Body of pancreas (tissue), 4 donors: Measurements from ENCODE around the gene FAAH. TPM values are rescaled to one million over a fixed set of nuclear protein-coding genes. Genes with fewer than 3 reads are reported as not detected.

Experiments
- ATAC-seq: fragments of 150-250 bp; one replicate; pipeline ENCODE4 v1.9.1; 2016
- DNase-seq, 4 donors: peaks; one replicate each; pipeline ENCODE4 v3.0.0-alpha.2; 2019
- H3K27ac ChIP-seq, 4 donors: fragments of 200-600 bp; sonication (generic); 1 replicate in 3 of 4; 2 replicates in 1 of 4; pipeline versions ENCODE4 v1.5.1 to v1.6.1; 2016 to 2019; ENCODE audit warnings: mild to moderate bottlenecking in 1 of 4, mixed read lengths in 1 of 4, moderate library complexity in 1 of 4
- H3K27me3 ChIP-seq, 2 donors: fragments of 200-600 bp; sonication (generic); one replicate each; pipeline ENCODE4 v1.6.0; 2016; ENCODE audit warnings: mild to moderate bottlenecking in 1 of 2
- H3K36me3 ChIP-seq, 2 donors: fragments of 200-600 bp; sonication (generic); replicated peaks in 1 of 2; 2 replicates each; pipeline ENCODE4 v1.5.1; 2016; ENCODE audit warnings: low read depth in 2 of 2; ENCODE audit not compliant: insufficient read depth in 1 of 2
- H3K4me1 ChIP-seq: fragments of 200-600 bp; sonication (generic); one replicate; pipeline ENCODE4 v1.6.0; 2016
- H3K4me3 ChIP-seq, 2 donors: fragments of 200-600 bp; sonication (generic); 1 replicate in 1 of 2; 2 replicates in 1 of 2; pipeline ENCODE4 v1.5.1; 2016 to 2019
- H3K9me3 ChIP-seq, 3 donors: fragments of 200-600 bp; sonication (generic); 1 replicate in 2 of 3; 2 replicates in 1 of 3; pipeline ENCODE4 v1.5.1; 2016
- POLR2A ChIP-seq, 3 donors: fragments of 450-650 bp; IDR thresholded peaks; one replicate each; pipeline ENCODE4 v1.6.1; 2016; ENCODE audit warnings: antibody characterized with exemption in 3 of 3, mild to moderate bottlenecking in 2 of 3
- WGBS, 2 donors: methylation state at CpG; one replicate each; pipeline ENCODE4 v1.1.5; 2017; 5-methylcytosine and 5-hydroxymethylcytosine counted together
- intact Hi-C: fragments of 100-400 bp; cut with DNase I; formaldehyde crosslinking; loops from one replicate; pipeline ENCODE4 v1.15.1; 2023
- total RNA-seq, 2 donors: library from RNA; depleted of rRNA; stranded (reverse); fragments of >200 nt; gene quantifications; one replicate each; pipeline ENCODE4 v1.1.0, GENCODE V29; 2016
- TF ChIP-seq, protein P1 (sequence below), 7 experiments: fragments of 450-650 bp in 4 of 7; fragments of 200-600 bp in 3 of 7; sonication (generic) in 3 of 7; IDR thresholded peaks; one replicate each; pipeline ENCODE4 v1.5.1; 2016 to 2019; ENCODE audit warnings: antibody characterized with exemption in 7 of 7

Gene FAAH
- total RNA-seq, 2 donors from 2014 or later = 47.0 to 86.4 TPM

- WGBS, 2 donors = 66 to 73% methylated on average over 3 of the region's 3 CpGs
- ATAC-seq (no peak), DNase-seq (no peak)
- Histone ChIP-seq H3K9me3 (no peaks in the 10 kb centered on the region), H3K36me3 (no peaks in the 10 kb centered on the region), H3K4me3 (no peak overlapping the region), H3K27ac (no peak overlapping the region), H3K4me1 (peaks cover 9% of the 10 kb centered on the region), H3K27me3 (peaks cover 0 to 9% of the 10 kb centered on the region in 2 donors)
- intact Hi-C loops = loop anchor here (5.0 kb wide), 1 partner anchor 96 kb away; no protein-coding TSS in a partner anchor
- no peak for TF ChIP-seq POLR2A (IDR thresholded peaks at IDR 0.05)
- TF ChIP-seq, protein P1, sequence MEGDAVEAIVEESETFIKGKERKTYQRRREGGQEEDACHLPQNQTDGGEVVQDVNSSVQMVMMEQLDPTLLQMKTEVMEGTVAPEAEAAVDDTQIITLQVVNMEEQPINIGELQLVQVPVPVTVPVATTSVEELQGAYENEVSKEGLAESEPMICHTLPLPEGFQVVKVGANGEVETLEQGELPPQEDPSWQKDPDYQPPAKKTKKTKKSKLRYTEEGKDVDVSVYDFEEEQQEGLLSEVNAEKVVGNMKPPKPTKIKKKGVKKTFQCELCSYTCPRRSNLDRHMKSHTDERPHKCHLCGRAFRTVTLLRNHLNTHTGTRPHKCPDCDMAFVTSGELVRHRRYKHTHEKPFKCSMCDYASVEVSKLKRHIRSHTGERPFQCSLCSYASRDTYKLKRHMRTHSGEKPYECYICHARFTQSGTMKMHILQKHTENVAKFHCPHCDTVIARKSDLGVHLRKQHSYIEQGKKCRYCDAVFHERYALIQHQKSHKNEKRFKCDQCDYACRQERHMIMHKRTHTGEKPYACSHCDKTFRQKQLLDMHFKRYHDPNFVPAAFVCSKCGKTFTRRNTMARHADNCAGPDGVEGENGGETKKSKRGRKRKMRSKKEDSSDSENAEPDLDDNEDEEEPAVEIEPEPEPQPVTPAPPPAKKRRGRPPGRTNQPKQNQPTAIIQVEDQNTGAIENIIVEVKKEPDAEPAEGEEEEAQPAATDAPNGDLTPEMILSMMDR (IDR thresholded peaks at IDR 0.05) = no peak
These were observed 51.7 kb downstream of the FAAH start for GRCh38 chr1:46445773-46446256.

DNA sequence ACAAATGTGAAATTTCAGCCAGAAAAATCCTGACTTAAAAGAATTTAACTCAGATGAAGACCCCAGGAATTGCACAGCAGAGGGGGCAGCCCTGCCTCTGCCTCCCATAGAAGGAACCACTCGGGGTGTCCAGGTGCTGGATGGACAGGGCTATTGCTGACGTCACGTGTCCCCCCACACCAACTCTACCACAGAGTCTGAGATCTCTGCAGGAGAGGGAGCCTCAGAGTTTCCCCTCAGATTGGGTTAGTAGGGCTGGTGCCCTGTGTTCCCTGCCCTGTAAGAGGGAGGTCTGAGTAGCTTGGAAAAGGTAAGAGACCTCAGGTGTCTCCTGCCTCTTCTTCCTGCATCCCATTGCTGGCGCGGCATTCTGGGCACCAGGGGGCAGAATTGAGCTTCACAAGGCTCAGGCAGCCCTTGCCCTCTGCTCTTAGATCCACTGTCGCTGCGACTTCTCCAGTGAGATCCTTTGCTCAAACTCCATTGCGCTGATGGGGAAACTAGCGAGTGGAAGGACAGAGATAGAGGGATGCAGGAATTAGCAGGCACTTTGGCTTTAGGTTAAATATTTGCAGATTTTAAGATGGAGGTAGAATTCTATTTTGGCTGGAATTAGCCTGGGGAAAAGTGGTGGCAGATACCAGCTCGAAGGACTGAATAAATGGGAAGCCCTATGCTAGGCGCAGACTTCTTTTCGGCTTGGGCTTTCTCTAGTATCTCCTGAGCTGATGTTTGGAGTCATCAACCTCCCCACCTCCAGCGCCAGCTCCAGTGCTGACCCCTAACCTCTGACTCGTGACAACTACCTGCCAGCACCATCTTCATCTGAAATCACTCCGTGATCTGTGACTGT is 52.8 kb downstream of the FAAH start:
- ATAC-seq (peak; percentile 68), DNase-seq (peak; percentile 83 to 90 (median 86))
- Histone ChIP-seq H3K36me3 (no peaks in the 10 kb centered on the region), H3K9me3 (no peaks in the 10 kb centered on the region), H3K4me3 (no peak overlapping the region), H3K27ac (no peak overlapping the region), H3K27me3 (peaks cover 0 to 9% of the 10 kb centered on the region in 2 donors), H3K4me1 (peaks cover 9% of the 10 kb centered on the region)
- intact Hi-C loops = loop anchor here (5.0 kb wide), 1 partner anchor 95 kb away; no protein-coding TSS in a partner anchor
- WGBS, 2 donors = 32 to 39% methylated on average over 14 to 15 of the region's 15 CpGs
- TF ChIP-seq POLR2A (IDR thresholded peaks at IDR 0.05) = no peak
- TF ChIP-seq, protein P1 (IDR thresholded peaks at IDR 0.05) = peak; percentile 76 to 88 (median 78)

- ATAC-seq (no peak), DNase-seq (no peak)
- H3K36me3 ChIP-seq = no peaks in the 10 kb centered on the region
- no peak overlapping the region for H3K27ac ChIP-seq
- H3K27me3 ChIP-seq = peaks cover 0 to 9% of the 10 kb centered on the region in 2 donors
- H3K4me1 ChIP-seq = peaks cover 5% of the 10 kb centered on the region
- no peak overlapping the region for H3K4me3 ChIP-seq
- intact Hi-C loops = loop anchor here (5.0 kb wide), 1 partner anchor 95 kb away; no protein-coding TSS in a partner anchor
- WGBS, 2 donors = 47 to 59% methylated on average over 7 to 14 of the region's 14 CpGs
- TF ChIP-seq POLR2A (IDR thresholded peaks at IDR 0.05) = no peak
- TF ChIP-seq, protein P1 (IDR thresholded peaks at IDR 0.05) = no peak
- no peaks in the 10 kb centered on the region for H3K9me3 ChIP-seq
These were observed 53.5 kb downstream of the FAAH start for GRCh38 chr1:46447499-46448108.

GRCh38 chr1:46448109-46448911 is 54.2 kb downstream of the FAAH start:
- Histone ChIP-seq H3K4me1 (peaks cover 4% of the 10 kb centered on the region), H3K9me3 (no peaks in the 10 kb centered on the region), H3K36me3 (no peaks in the 10 kb centered on the region), H3K4me3 (no peak overlapping the region), H3K27me3 (peaks cover 0 to 9% of the 10 kb centered on the region in 2 donors), H3K27ac (no peak overlapping the region)
- ATAC-seq = no peak
- TF ChIP-seq, protein P1 (IDR thresholded peaks at IDR 0.05) = no peak
- TF ChIP-seq POLR2A (IDR thresholded peaks at IDR 0.05) = no peak
- whole genome bisulfite sequencing, 2 donors = 10 to 26% methylated on average over 34 to 69 of the region's 76 CpGs
- intact Hi-C loops = loop anchor here (5.0 kb wide), 1 partner anchor 94 kb away; no protein-coding TSS in a partner anchor
- no peak for DNase-seq
